Loucy (cell line): ENCODE measurements around the gene FOXC2.

Experiments used
- EZH2phosphoT487 ChIP-seq: fragments of 200-600 bp; IDR thresholded peaks from 2 replicates; pipeline ENCODE4 v1.6.1; 2018; ENCODE audit warnings: antibody characterized with exemption, mild to moderate bottlenecking, moderate library complexity, borderline replicate concordance
- TF ChIP-seq, protein P1 (sequence below): fragments of 200-600 bp; sonication (generic); conservative IDR thresholded peaks from 2 replicates; pipeline ENCODE4 v1.5.1; 2014; ENCODE audit warnings: mild to moderate bottlenecking, antibody characterized with exemption, low read length

DNA sequence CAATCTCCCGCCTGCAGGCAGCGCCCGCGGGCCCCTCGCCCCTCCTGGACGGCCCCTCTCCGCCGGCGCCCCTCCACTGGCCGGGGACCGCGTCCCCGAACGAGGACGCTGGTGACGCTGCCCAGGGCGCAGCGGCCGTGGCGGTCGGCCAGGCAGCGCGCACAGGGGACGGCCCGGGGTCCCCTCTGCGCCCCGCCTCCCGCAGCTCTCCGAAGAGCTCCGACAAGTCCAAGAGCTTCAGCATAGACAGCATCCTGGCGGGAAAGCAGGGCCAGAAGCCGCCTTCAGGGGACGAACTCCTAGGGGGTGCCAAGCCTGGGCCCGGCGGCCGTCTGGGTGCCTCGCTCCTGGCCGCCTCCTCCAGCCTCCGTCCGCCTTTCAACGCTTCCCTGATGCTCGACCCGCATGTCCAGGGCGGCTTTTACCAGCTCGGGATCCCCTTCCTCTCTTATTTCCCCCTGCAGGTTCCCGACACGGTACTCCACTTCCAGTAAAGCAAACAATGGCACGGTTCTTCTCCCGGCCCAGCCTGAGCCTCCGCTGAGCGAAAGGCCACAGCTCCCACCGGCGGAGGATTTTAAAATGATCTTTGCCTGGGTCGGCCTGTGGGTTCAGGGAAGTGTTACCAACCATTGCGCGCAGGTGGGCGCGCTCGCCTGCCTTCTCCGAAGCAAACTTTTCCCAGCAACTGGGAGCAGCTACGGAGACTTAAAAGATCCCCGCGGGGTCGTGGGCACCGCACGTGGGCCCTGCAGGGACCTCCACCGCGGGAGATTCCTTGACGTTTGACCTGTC, 12.8 kb downstream of the FOXC2 start:
- TF ChIP-seq, protein P1, sequence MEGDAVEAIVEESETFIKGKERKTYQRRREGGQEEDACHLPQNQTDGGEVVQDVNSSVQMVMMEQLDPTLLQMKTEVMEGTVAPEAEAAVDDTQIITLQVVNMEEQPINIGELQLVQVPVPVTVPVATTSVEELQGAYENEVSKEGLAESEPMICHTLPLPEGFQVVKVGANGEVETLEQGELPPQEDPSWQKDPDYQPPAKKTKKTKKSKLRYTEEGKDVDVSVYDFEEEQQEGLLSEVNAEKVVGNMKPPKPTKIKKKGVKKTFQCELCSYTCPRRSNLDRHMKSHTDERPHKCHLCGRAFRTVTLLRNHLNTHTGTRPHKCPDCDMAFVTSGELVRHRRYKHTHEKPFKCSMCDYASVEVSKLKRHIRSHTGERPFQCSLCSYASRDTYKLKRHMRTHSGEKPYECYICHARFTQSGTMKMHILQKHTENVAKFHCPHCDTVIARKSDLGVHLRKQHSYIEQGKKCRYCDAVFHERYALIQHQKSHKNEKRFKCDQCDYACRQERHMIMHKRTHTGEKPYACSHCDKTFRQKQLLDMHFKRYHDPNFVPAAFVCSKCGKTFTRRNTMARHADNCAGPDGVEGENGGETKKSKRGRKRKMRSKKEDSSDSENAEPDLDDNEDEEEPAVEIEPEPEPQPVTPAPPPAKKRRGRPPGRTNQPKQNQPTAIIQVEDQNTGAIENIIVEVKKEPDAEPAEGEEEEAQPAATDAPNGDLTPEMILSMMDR: no peak
- no peak for TF ChIP-seq EZH2phosphoT487
